Memory B cell (primary cell): Measurements from ENCODE around the gene ARL15.
"Not testable (repeated sequence)": the region's sequence is repeated elsewhere in the genome, so short reads cannot be mapped to it uniquely, and the experiment has no call there.

Source experiments
- ATAC-seq: fragments of 150-1000 bp; cut with Tn5 transposase; 2 replicates; pipeline ENCODE4 v1.10.0; 2021; ENCODE audit warnings: low read depth, mild to moderate bottlenecking, moderate library complexity
- DNase-seq, 2 donors: peaks; one replicate each; pipeline ENCODE4 v3.0.0; 2022; ENCODE audit warnings: low spot score in 2 of 2
- H3K27ac Mint-ChIP-seq: one replicate; pipeline ENCODE4 v1.8.0; 2022; ENCODE audit warnings: mild to moderate bottlenecking, moderate library complexity, mixed read lengths
- H3K27me3 Mint-ChIP-seq: one replicate; pipeline ENCODE4 v1.8.0; 2022; ENCODE audit warnings: mixed read lengths
- H3K36me3 Mint-ChIP-seq: one replicate; pipeline ENCODE4 v1.8.0; 2022; ENCODE audit warnings: mild to moderate bottlenecking, mixed read lengths
- H3K4me1 Mint-ChIP-seq: one replicate; pipeline ENCODE4 v1.8.0; 2022; ENCODE audit warnings: mixed read lengths
- H3K4me3 Mint-ChIP-seq: one replicate; pipeline ENCODE4 v1.8.0; 2022; ENCODE audit warnings: mild to moderate bottlenecking, moderate library complexity, mixed read lengths
- H3K9me3 Mint-ChIP-seq: one replicate; pipeline ENCODE4 v1.8.0; 2022; ENCODE audit warnings: mixed read lengths

ARL15 gene

GRCh38 chr5:54310433-54311175, at the start of gene ARL15:
Gene ARL15 (minus strand): TSS chr5:54310573.
- Mint-ChIP-seq H3K27ac (peak within 1 kb of the TSS; percentile 82), H3K9me3 (no peaks in the 10 kb centered on the region), H3K4me1 (peaks cover 18% of the 10 kb centered on the region), H3K36me3 (no peaks in the 10 kb centered on the region), H3K27me3 (no peaks in the 10 kb centered on the region), H3K4me3 (peak within 1 kb of the TSS; percentile 92)
- peak; percentile 85 to 92 for DNase-seq
- peak; percentile 94 for ATAC-seq

- Mint-ChIP-seq H3K4me1 (peaks cover 5% of the 10 kb centered on the region), H3K27ac (no peak overlapping the region), H3K9me3 (peaks cover 7% of the 10 kb centered on the region), H3K4me3 (no peak overlapping the region), H3K27me3 (peaks cover 11% of the 10 kb centered on the region), H3K36me3 (peaks cover 2% of the 10 kb centered on the region)
- ATAC-seq (no peak), DNase-seq (no peak)
These were observed 49.7 kb upstream of the ARL15 start for GRCh38 chr5:54360089-54360488.

- ATAC-seq (no peak), DNase-seq (no peak)
- H3K4me3 Mint-ChIP-seq = no peak overlapping the region
- peaks cover 8% of the 10 kb centered on the region for H3K27me3 Mint-ChIP-seq
- no peak overlapping the region for H3K27ac Mint-ChIP-seq
- peaks cover 6% of the 10 kb centered on the region for H3K36me3 Mint-ChIP-seq
- no peaks in the 10 kb centered on the region for H3K4me1 Mint-ChIP-seq
- peaks cover 15% of the 10 kb centered on the region for H3K9me3 Mint-ChIP-seq
These were observed 47.2 kb upstream of the ARL15 start for GRCh38 chr5:54357408-54358058.

GRCh38 chr5:54353933-54354564, 43.7 kb upstream of the ARL15 start:
- not testable (repeated sequence) for H3K4me1 Mint-ChIP-seq, ATAC-seq, H3K27me3 Mint-ChIP-seq, H3K36me3 Mint-ChIP-seq, H3K27ac Mint-ChIP-seq, DNase-seq, H3K4me3 Mint-ChIP-seq
- peaks cover 17% of the 10 kb centered on the region for H3K9me3 Mint-ChIP-seq

- H3K4me1 Mint-ChIP-seq, DNase-seq, ATAC-seq, H3K36me3 Mint-ChIP-seq, H3K4me3 Mint-ChIP-seq, H3K27ac Mint-ChIP-seq, H3K27me3 Mint-ChIP-seq: not testable (repeated sequence)
- H3K9me3 Mint-ChIP-seq = peaks cover 17% of the 10 kb centered on the region
These were observed 42.2 kb upstream of the ARL15 start for GRCh38 chr5:54352580-54352979.

GRCh38 chr5:54347221-54347865, 37.0 kb upstream of the ARL15 start:
- H3K27me3 Mint-ChIP-seq = peaks cover 1% of the 10 kb centered on the region
- no peak overlapping the region for H3K4me3 Mint-ChIP-seq
- H3K36me3 Mint-ChIP-seq = peaks cover 3% of the 10 kb centered on the region
- DNase-seq = no peak
- no peak overlapping the region for H3K27ac Mint-ChIP-seq
- H3K4me1 Mint-ChIP-seq = no peaks in the 10 kb centered on the region
- H3K9me3 Mint-ChIP-seq = peaks cover 4% of the 10 kb centered on the region
- no peak for ATAC-seq

GRCh38 chr5:54344653-54345052, 34.3 kb upstream of the ARL15 start:
- H3K9me3 Mint-ChIP-seq = peaks cover 3% of the 10 kb centered on the region
- peaks cover 5% of the 10 kb centered on the region for H3K27me3 Mint-ChIP-seq
- DNase-seq (no peak), ATAC-seq (no peak)
- no peak overlapping the region for H3K27ac Mint-ChIP-seq
- peaks cover 3% of the 10 kb centered on the region for H3K36me3 Mint-ChIP-seq
- no peaks in the 10 kb centered on the region for H3K4me1 Mint-ChIP-seq
- H3K4me3 Mint-ChIP-seq = no peak overlapping the region

- no peak overlapping the region for H3K4me3 Mint-ChIP-seq
- H3K9me3 Mint-ChIP-seq = peaks cover 7% of the 10 kb centered on the region
- ATAC-seq (no peak), DNase-seq (no peak)
- peaks cover 6% of the 10 kb centered on the region for H3K27me3 Mint-ChIP-seq
- H3K27ac Mint-ChIP-seq = no peak overlapping the region
- no peaks in the 10 kb centered on the region for H3K4me1 Mint-ChIP-seq
- H3K36me3 Mint-ChIP-seq = peaks cover 2% of the 10 kb centered on the region
These were observed 31.6 kb upstream of the ARL15 start for GRCh38 chr5:54341971-54342370.

GRCh38 chr5:54337523-54337922, 27.1 kb upstream of the ARL15 start:
- no peak overlapping the region for H3K27ac Mint-ChIP-seq
- peaks cover 22% of the 10 kb centered on the region for H3K9me3 Mint-ChIP-seq
- peaks cover 8% of the 10 kb centered on the region for H3K27me3 Mint-ChIP-seq
- no peak overlapping the region for H3K4me3 Mint-ChIP-seq
- ATAC-seq (no peak), DNase-seq (no peak)
- H3K36me3 Mint-ChIP-seq = peaks cover 2% of the 10 kb centered on the region
- no peaks in the 10 kb centered on the region for H3K4me1 Mint-ChIP-seq

GRCh38 chr5:54332720-54333119, 22.3 kb upstream of the ARL15 start:
- DNase-seq = no peak
- Mint-ChIP-seq H3K9me3 (peaks cover 18% of the 10 kb centered on the region), H3K27me3 (peaks cover 12% of the 10 kb centered on the region), H3K36me3 (no peaks in the 10 kb centered on the region), H3K4me1 (no peaks in the 10 kb centered on the region), H3K27ac (no peak overlapping the region), H3K4me3 (no peak overlapping the region)
- no peak for ATAC-seq

- no peak overlapping the region for H3K27ac Mint-ChIP-seq
- H3K4me1 Mint-ChIP-seq = no peaks in the 10 kb centered on the region
- H3K4me3 Mint-ChIP-seq = no peak overlapping the region
- peaks cover 6% of the 10 kb centered on the region for H3K9me3 Mint-ChIP-seq
- ATAC-seq (no peak), DNase-seq (no peak)
- peaks cover 15% of the 10 kb centered on the region for H3K27me3 Mint-ChIP-seq
- no peaks in the 10 kb centered on the region for H3K36me3 Mint-ChIP-seq
These were observed 19.6 kb upstream of the ARL15 start for GRCh38 chr5:54329731-54330709.

GRCh38 chr5:54326662-54327270, 16.4 kb upstream of the ARL15 start:
- H3K4me1 Mint-ChIP-seq = no peaks in the 10 kb centered on the region
- H3K36me3 Mint-ChIP-seq = no peaks in the 10 kb centered on the region
- H3K27me3 Mint-ChIP-seq = peaks cover 11% of the 10 kb centered on the region
- H3K9me3 Mint-ChIP-seq = no peaks in the 10 kb centered on the region
- DNase-seq (no peak), ATAC-seq (no peak)
- H3K4me3 Mint-ChIP-seq = no peak overlapping the region
- H3K27ac Mint-ChIP-seq = no peak overlapping the region
